Mesenchymal stem cell (in vitro differentiated cells and primary cell): ENCODE measurements around the gene ASXL2.

ENCODE experiments used
- DNase-seq: peaks from one replicate; pipeline ENCODE4 v3.0.0-alpha.2; 2013
- H2AFZ ChIP-seq: one replicate; pipeline ENCODE4 v1.6.1; 2013; ENCODE audit warnings: low read depth, mild to moderate bottlenecking, control low read depth, inconsistent platforms, low read length, moderate library complexity
- H2AK5ac ChIP-seq: 2 replicates; pipeline ENCODE4 v1.6.1; 2013; ENCODE audit warnings: low read length, moderate library complexity, mild to moderate bottlenecking, inconsistent platforms; ENCODE audit not compliant: severe bottlenecking
- H2BK120ac ChIP-seq: one replicate; pipeline ENCODE4 v1.6.1; 2013; ENCODE audit warnings: low read depth, mild to moderate bottlenecking, inconsistent platforms, low read length, moderate library complexity
- H2BK12ac ChIP-seq, 2 experiments: one replicate each; pipeline ENCODE4 v1.6.1; 2013; ENCODE audit warnings: inconsistent platforms in 2 of 2, low read length in 2 of 2, mild to moderate bottlenecking in 2 of 2, moderate library complexity in 2 of 2, control low read depth in 1 of 2
- H2BK15ac ChIP-seq: one replicate; pipeline ENCODE4 v1.6.1; 2013; ENCODE audit warnings: mild to moderate bottlenecking, low read depth, inconsistent platforms; ENCODE audit not compliant: poor library complexity, severe bottlenecking
- H2BK5ac ChIP-seq: 2 replicates; pipeline ENCODE4 v1.6.1; 2013; ENCODE audit warnings: low read depth, mild to moderate bottlenecking, low read length, control low read depth, inconsistent platforms; ENCODE audit not compliant: poor library complexity, severe bottlenecking
- H3K14ac ChIP-seq, 2 experiments: one replicate each; pipeline ENCODE4 v1.6.1; 2013; ENCODE audit warnings: inconsistent platforms in 2 of 2, low read length in 2 of 2, control low read depth in 1 of 2, mild to moderate bottlenecking in 1 of 2, moderate library complexity in 1 of 2
- H3K18ac ChIP-seq, 2 experiments: one replicate each; pipeline ENCODE4 v1.6.1; 2013; ENCODE audit warnings: inconsistent platforms in 2 of 2, low read length in 2 of 2, control low read depth in 1 of 2, low read depth in 1 of 2, mild to moderate bottlenecking in 1 of 2
- H3K23ac ChIP-seq, 2 experiments: one replicate each; pipeline ENCODE4 v1.6.1; 2013; ENCODE audit warnings: inconsistent platforms in 2 of 2, low read length in 2 of 2, mild to moderate bottlenecking in 2 of 2, moderate library complexity in 2 of 2, control low read depth in 1 of 2
- H3K27ac ChIP-seq: 2 replicates; pipeline ENCODE4 v1.5.1; 2013; ENCODE audit warnings: mild to moderate bottlenecking, moderate library complexity, low read length, control low read depth, inconsistent platforms; ENCODE audit not compliant: poor library complexity, severe bottlenecking
- H3K27me3 ChIP-seq, 2 experiments: 2 replicates each; pipeline versions ENCODE4 v1.6.1 to v1.7.0; 2013; ENCODE audit warnings: low read length in 2 of 2, mild to moderate bottlenecking in 2 of 2, moderate library complexity in 2 of 2, control low read depth in 1 of 2, inconsistent platforms in 1 of 2; ENCODE audit not compliant: control insufficient read depth in 1 of 2, insufficient read depth in 1 of 2
- H3K36me3 ChIP-seq, 2 experiments: 2 replicates each; pipeline versions ENCODE4 v1.6.1 to v1.7.0; 2013; ENCODE audit warnings: low read length in 2 of 2, control low read depth in 1 of 2, inconsistent platforms in 1 of 2, low read depth in 1 of 2, mild to moderate bottlenecking in 1 of 2; ENCODE audit not compliant: insufficient read depth in 2 of 2, control insufficient read depth in 1 of 2
- H3K4ac ChIP-seq, 2 experiments: one replicate each; pipeline ENCODE4 v1.6.1; 2013; ENCODE audit warnings: inconsistent platforms in 2 of 2, low read length in 2 of 2, mild to moderate bottlenecking in 2 of 2, moderate library complexity in 2 of 2, control low read depth in 1 of 2, low read depth in 1 of 2
- H3K4me1 ChIP-seq: 2 replicates; pipeline ENCODE4 v1.6.1; 2013; ENCODE audit warnings: low read depth, low read length, control low read depth; ENCODE audit not compliant: control insufficient read depth, insufficient read depth
- H3K4me2 ChIP-seq: 2 replicates; pipeline ENCODE4 v1.6.1; 2013; ENCODE audit warnings: low read length, mild to moderate bottlenecking, inconsistent platforms; ENCODE audit not compliant: poor library complexity, severe bottlenecking
- H3K4me3 ChIP-seq, 2 experiments: 2 replicates each; pipeline versions ENCODE4 v1.5.1 to v1.7.0; 2013; ENCODE audit warnings: low read length in 2 of 2, mild to moderate bottlenecking in 2 of 2, control low read depth in 1 of 2, low read depth in 1 of 2; ENCODE audit not compliant: insufficient read depth in 1 of 2
- H3K79me1 ChIP-seq: replicated peaks from 2 replicates; pipeline ENCODE4 v1.6.1; 2013; ENCODE audit warnings: mild to moderate bottlenecking, control low read depth, low read length, inconsistent platforms; ENCODE audit not compliant: poor library complexity, severe bottlenecking
- H3K9ac ChIP-seq: 2 replicates; pipeline ENCODE4 v1.7.0; 2013; ENCODE audit warnings: mild to moderate bottlenecking, low read length, moderate library complexity
- H3K9me3 ChIP-seq: 2 replicates; pipeline ENCODE4 v1.7.0; 2013; ENCODE audit warnings: mild to moderate bottlenecking, low read length; ENCODE audit not compliant: control insufficient read depth
- H4K8ac ChIP-seq: one replicate; pipeline ENCODE4 v1.6.1; 2013; ENCODE audit warnings: inconsistent platforms, mild to moderate bottlenecking, low read length, moderate library complexity
- H4K91ac ChIP-seq: one replicate; pipeline ENCODE4 v1.6.1; 2013; ENCODE audit warnings: mild to moderate bottlenecking, low read length, inconsistent platforms
- WGBS: methylation state at CpG from one replicate; pipeline ENCODE4 v1.1.7; 2013; ENCODE audit warnings: mixed read lengths; 5-methylcytosine and 5-hydroxymethylcytosine counted together

Gene ASXL2

DNA sequence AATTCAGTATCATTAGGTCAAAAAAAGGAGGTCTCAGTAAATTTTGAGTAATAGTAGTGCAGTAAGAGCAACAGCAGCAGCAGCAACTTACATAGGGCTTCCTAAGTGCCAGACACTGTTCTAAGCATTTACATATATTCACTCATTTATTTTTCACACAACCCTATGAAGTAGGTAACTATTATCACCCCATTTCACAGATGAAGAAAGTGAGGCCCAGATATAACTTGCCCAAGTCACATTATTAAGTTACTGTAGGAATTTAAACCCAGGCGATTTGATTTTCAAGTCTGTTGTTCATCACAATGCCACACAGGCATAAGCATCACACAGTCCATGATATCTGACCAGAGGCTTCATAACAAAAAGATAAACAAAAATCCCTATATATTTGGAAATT lies 114.7 kb downstream of the ASXL2 start:
- Histone ChIP-seq H3K9ac (no peak overlapping the region), H4K8ac (no peak overlapping the region), H3K23ac (no peak overlapping the region), H2BK15ac (no peak overlapping the region), H2BK120ac (no peak overlapping the region), H3K27ac (no peak overlapping the region), H3K4me1 (no peaks in the 10 kb centered on the region), H3K14ac (no peak overlapping the region), H3K36me3 (peaks cover 6 to 61% of the 10 kb centered on the region in 2 experiments), H3K4ac (no peak overlapping the region), H2BK12ac (no peak overlapping the region), H3K9me3 (no peaks in the 10 kb centered on the region), H2BK5ac (no peak overlapping the region), H3K4me3 (no peak overlapping the region), H2AFZ (no peak overlapping the region), H3K79me1 (peaks cover 9% of the 10 kb centered on the region), H3K18ac (no peak overlapping the region), H2AK5ac (no peak overlapping the region), H3K27me3 (no peaks in the 10 kb centered on the region), H4K91ac (no peak overlapping the region), H3K4me2 (no peak overlapping the region)
- 97% methylated on average over 1 of the region's 1 CpG for whole genome bisulfite sequencing
- DNase-seq: no peak

DNA sequence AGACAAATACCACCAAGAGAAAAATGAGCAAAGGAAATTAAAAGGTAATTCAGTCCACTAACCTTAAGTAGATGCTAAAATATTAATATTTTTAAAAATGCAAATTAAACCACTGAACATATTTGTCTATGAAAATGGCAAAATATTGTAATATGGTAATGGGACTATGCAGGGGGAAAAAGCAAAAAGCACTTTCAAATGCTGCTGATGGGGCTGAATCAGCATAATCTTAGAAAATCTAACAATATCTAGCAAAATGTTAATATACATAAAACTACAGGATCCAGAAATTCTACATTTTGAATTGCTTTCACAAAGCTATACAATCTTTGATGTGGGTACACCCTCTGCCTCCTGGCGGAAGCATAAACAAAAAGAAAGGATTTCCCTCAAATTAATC lies 118.0 kb downstream of the ASXL2 start:
- Histone ChIP-seq H2BK120ac (no peak overlapping the region), H3K4me3 (no peak overlapping the region), H2BK15ac (no peak overlapping the region), H3K18ac (no peak overlapping the region), H3K27me3 (no peaks in the 10 kb centered on the region), H3K9ac (no peak overlapping the region), H3K14ac (no peak overlapping the region), H3K27ac (no peak overlapping the region), H4K91ac (no peak overlapping the region), H4K8ac (no peak overlapping the region), H3K4me2 (no peak overlapping the region), H2BK5ac (no peak overlapping the region), H2AK5ac (no peak overlapping the region), H2BK12ac (no peak overlapping the region), H2AFZ (no peak overlapping the region), H3K4ac (no peak overlapping the region), H3K79me1 (peaks cover 8% of the 10 kb centered on the region), H3K4me1 (no peaks in the 10 kb centered on the region), H3K9me3 (no peaks in the 10 kb centered on the region), H3K36me3 (peaks cover 3 to 58% of the 10 kb centered on the region in 2 experiments), H3K23ac (no peak overlapping the region)
- DNase-seq: no peak
- 100% methylated on average over 1 of the region's 1 CpG for WGBS

DNA sequence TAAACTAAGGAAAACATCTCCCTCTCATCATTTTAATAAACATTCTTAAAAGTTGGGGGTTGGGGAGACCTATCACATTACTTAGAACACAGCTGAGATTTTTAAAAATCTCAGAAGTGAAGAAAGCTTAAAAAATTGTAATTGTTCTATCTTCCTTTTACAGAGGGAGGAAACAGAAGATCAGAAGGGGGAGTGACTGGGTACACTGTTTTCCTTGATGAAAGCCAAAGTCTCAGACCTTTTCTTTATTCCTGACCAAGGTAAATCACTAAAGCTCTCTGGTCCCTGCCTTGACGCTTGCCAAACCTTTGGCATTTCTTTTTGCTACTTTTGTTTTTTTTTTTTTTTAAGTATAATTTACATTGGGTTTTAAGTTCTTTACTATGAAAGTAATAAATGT lies 119.9 kb downstream of the ASXL2 start:
- H2BK5ac ChIP-seq: no peak overlapping the region
- peaks cover 3 to 66% of the 10 kb centered on the region in 2 experiments for H3K36me3 ChIP-seq
- H2BK15ac ChIP-seq: no peak overlapping the region
- H3K23ac ChIP-seq: no peak overlapping the region
- H4K91ac ChIP-seq: no peak overlapping the region
- H3K18ac ChIP-seq: no peak overlapping the region
- no peak overlapping the region for H4K8ac ChIP-seq
- no peaks in the 10 kb centered on the region for H3K4me1 ChIP-seq
- no peaks in the 10 kb centered on the region for H3K9me3 ChIP-seq
- no peak overlapping the region for H3K27ac ChIP-seq
- no peak overlapping the region for H3K14ac ChIP-seq
- H3K4ac ChIP-seq: no peak overlapping the region
- H2BK12ac ChIP-seq: no peak overlapping the region
- H2AK5ac ChIP-seq: no peak overlapping the region
- no peak overlapping the region for H3K4me2 ChIP-seq
- DNase-seq: no peak
- peaks cover 8% of the 10 kb centered on the region for H3K79me1 ChIP-seq
- no CpG with 5 or more reads among the region's 1 CpG for WGBS
- no peak overlapping the region for H2AFZ ChIP-seq
- H3K9ac ChIP-seq: no peak overlapping the region
- no peaks in the 10 kb centered on the region for H3K27me3 ChIP-seq
- H3K4me3 ChIP-seq: no peak overlapping the region
- H2BK120ac ChIP-seq: no peak overlapping the region

DNA sequence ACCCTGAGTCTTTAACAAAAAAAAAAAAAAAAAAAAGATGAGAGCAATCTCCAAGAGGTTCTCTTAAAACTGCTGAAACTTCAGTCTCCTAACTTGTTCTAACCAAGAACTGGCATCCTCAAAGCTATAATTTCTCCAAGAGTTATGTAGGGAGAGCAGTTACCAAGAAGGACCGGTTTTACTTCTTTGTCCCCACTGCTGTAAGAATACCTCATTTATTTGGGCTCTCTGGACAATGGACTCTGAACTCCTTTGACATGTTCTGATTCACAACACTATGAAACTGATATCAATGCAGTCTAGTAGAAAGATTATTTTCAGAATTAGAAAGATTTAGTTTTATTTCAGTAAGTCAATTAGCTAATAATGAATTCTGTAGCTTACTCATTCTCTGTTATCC lies 120.4 kb downstream of the ASXL2 start:
- Histone ChIP-seq H2AK5ac (no peak overlapping the region), H3K18ac (no peak overlapping the region), H3K23ac (no peak overlapping the region), H4K8ac (no peak overlapping the region), H3K4me2 (no peak overlapping the region), H2BK12ac (no peak overlapping the region), H3K9me3 (no peaks in the 10 kb centered on the region), H3K27ac (no peak overlapping the region), H3K27me3 (no peaks in the 10 kb centered on the region), H2BK120ac (no peak overlapping the region), H3K4ac (no peak overlapping the region), H2BK15ac (no peak overlapping the region), H3K4me1 (no peaks in the 10 kb centered on the region), H3K79me1 (peaks cover 6% of the 10 kb centered on the region), H2BK5ac (no peak overlapping the region), H2AFZ (no peak overlapping the region), H3K36me3 (peaks cover 3 to 67% of the 10 kb centered on the region in 2 experiments), H3K4me3 (no peak overlapping the region), H3K9ac (no peak overlapping the region), H3K14ac (no peak overlapping the region), H4K91ac (no peak overlapping the region)
- WGBS: 100% methylated on average over 1 of the region's 1 CpG
- DNase-seq: no peak
